Measurements from ENCODE around the gene CRIP3.
"Not testable (repeated sequence)": the region's sequence is repeated elsewhere in the genome, so short reads cannot be mapped to it uniquely, and the experiment has no call there.

CRIP3 gene, protein sequence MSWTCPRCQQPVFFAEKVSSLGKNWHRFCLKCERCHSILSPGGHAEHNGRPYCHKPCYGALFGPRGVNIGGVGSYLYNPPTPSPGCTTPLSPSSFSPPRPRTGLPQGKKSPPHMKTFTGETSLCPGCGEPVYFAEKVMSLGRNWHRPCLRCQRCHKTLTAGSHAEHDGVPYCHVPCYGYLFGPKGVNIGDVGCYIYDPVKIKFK

GRCh38 chr6:43308101-43308989, at the start of gene CRIP3:
Gene CRIP3 (minus strand): TSS chr6:43308826. CDS start chr6:43308792, 34 bp downstream.
- H3K4me1 ChIP-seq (ENCODE audit: insufficient read depth, low read length), result no peaks in the 10 kb centered on the region
- H3K4me3 ChIP-seq (ENCODE audit: low read length), result peak within 1 kb of the TSS; percentile 25
- no peaks in the 10 kb centered on the region for H3K9me3 ChIP-seq (ENCODE audit: low read length)
- H3K36me3 ChIP-seq (ENCODE audit: insufficient read depth, low read length), result no peaks in the 10 kb centered on the region
- H2AFZ ChIP-seq (ENCODE audit: low read depth, low read length), result peak within 1 kb of the TSS; percentile 64
- peaks cover 37% of the 10 kb centered on the region for H3K27me3 ChIP-seq (ENCODE audit: insufficient read depth, low read length)

- no peaks in the 10 kb centered on the region for H3K9me3 ChIP-seq (ENCODE audit: low read length)
- H3K4me1 ChIP-seq (ENCODE audit: insufficient read depth, low read length), result no peaks in the 10 kb centered on the region
- peaks cover 58% of the 10 kb centered on the region for H3K36me3 ChIP-seq (ENCODE audit: insufficient read depth, low read length)
- no peaks in the 10 kb centered on the region for H3K27me3 ChIP-seq (ENCODE audit: insufficient read depth, low read length)
- H2AFZ ChIP-seq (ENCODE audit: low read depth, low read length), result no peak overlapping the region
- H3K4me3 ChIP-seq (ENCODE audit: low read length), result no peak overlapping the region
Observed at GRCh38 chr6:43355862-43356590, 47.4 kb upstream of the CRIP3 start.

DNA sequence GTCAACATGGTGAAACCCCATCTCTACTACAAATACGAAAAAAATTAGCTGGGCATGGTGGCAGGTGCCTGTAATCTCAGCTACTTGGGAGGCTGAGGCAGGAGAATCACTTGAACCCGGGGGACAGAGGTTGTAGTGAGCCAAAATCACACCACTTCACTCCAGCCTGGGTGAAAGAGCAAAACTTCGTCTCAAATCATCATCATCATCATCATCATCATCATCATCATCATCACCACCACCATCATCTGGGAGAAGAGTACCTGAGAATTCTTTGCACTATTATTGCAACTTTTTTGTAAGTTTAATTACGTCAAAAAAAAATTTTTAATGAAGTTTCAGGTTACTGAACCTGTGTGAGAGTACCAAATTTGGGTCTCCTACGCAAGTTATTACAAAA, 43.3 kb upstream of the CRIP3 start:
- H3K27me3 ChIP-seq (ENCODE audit: insufficient read depth, low read length); H2AFZ ChIP-seq (ENCODE audit: low read depth, low read length): not testable (repeated sequence)
- peaks cover 64% of the 10 kb centered on the region for H3K36me3 ChIP-seq (ENCODE audit: insufficient read depth, low read length)

DNA sequence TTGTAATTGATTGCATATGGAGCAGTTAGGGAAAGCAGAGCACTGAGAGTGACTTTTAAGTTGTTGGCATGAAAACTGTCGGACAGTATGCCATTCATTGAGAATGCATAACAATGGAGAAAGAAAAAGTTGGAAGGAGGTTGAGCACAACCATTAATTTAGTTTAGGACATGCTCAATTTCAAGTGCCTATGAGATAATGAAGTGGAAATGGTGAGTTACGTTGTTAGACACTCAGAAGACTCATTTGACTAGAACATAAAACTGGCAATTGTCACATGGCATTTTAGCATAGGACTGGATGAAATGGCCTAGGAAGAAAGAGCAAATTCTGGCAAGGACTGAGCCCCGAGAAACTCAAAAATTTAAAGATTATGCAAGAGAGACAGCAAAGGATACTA, 38.8 kb upstream of the CRIP3 start:
- Histone ChIP-seq H3K36me3 (ENCODE audit: insufficient read depth, low read length) (peaks cover 67% of the 10 kb centered on the region), H2AFZ (ENCODE audit: low read depth, low read length) (no peak overlapping the region), H3K27me3 (ENCODE audit: insufficient read depth, low read length) (no peaks in the 10 kb centered on the region), H3K4me1 (ENCODE audit: insufficient read depth, low read length) (no peaks in the 10 kb centered on the region), H3K4me3 (ENCODE audit: low read length) (no peak overlapping the region), H3K9me3 (ENCODE audit: low read length) (no peaks in the 10 kb centered on the region)

More for the DNA sequence above, 43.3 kb upstream of the CRIP3 start:
- H3K9me3 ChIP-seq (ENCODE audit: low read length); H3K4me3 ChIP-seq (ENCODE audit: low read length); H3K4me1 ChIP-seq (ENCODE audit: insufficient read depth, low read length): not testable (repeated sequence)

GRCh38 chr6:43347021-43347420, 38.4 kb upstream of the CRIP3 start:
- no peaks in the 10 kb centered on the region for H3K4me1 ChIP-seq (ENCODE audit: insufficient read depth, low read length)
- H3K27me3 ChIP-seq (ENCODE audit: insufficient read depth, low read length), result no peaks in the 10 kb centered on the region
- no peak overlapping the region for H3K4me3 ChIP-seq (ENCODE audit: low read length)
- peaks cover 66% of the 10 kb centered on the region for H3K36me3 ChIP-seq (ENCODE audit: insufficient read depth, low read length)
- no peak overlapping the region for H2AFZ ChIP-seq (ENCODE audit: low read depth, low read length)
- no peaks in the 10 kb centered on the region for H3K9me3 ChIP-seq (ENCODE audit: low read length)

DNA sequence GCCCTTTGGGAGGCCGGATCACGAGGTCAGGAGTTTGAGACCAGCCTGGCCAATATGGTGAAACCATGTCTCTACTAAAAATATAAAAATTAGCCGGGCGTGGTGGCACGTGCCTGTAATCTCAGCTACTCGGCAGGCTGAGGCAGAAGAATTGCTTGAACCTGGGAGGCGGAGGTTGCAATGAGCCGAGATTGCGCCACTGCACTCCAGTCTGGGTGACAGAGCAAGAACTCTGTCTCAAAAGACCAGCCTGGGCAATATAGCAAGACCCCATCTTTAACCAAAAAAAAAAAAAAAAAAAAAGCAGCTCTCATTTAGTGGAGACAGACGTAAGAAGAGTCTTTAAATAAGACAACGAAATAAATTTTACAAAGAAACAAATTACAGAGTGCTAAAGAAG, 37.6 kb upstream of the CRIP3 start:
- H3K4me1 ChIP-seq (ENCODE audit: insufficient read depth, low read length); H3K9me3 ChIP-seq (ENCODE audit: low read length); H3K27me3 ChIP-seq (ENCODE audit: insufficient read depth, low read length); H2AFZ ChIP-seq (ENCODE audit: low read depth, low read length); H3K4me3 ChIP-seq (ENCODE audit: low read length): not testable (repeated sequence)
- peaks cover 69% of the 10 kb centered on the region for H3K36me3 ChIP-seq (ENCODE audit: insufficient read depth, low read length)

DNA sequence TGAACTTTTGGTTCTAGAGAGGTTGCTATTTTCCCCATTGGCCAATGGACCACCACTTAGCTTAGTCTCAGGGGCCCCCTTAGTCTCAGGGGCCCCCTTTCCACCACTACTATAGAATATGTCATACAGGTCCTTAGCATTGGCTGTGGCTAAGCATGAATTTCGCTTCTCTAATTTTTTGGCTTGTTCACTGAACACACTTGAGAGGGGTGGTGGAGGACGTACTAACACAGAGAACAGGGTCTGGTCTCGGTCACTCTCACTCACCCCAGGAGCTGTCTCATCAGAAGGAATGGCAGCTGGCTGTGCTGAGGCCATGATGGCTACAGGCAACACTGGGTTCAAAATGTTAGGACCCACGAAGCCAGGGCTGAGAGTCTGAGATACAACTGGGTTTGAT, 30.5 kb upstream of the CRIP3 start:
- no peak overlapping the region for H2AFZ ChIP-seq (ENCODE audit: low read depth, low read length)
- H3K9me3 ChIP-seq (ENCODE audit: low read length), result no peaks in the 10 kb centered on the region
- peaks cover 67% of the 10 kb centered on the region for H3K36me3 ChIP-seq (ENCODE audit: insufficient read depth, low read length)
- no peaks in the 10 kb centered on the region for H3K27me3 ChIP-seq (ENCODE audit: insufficient read depth, low read length)
- H3K4me3 ChIP-seq (ENCODE audit: low read length), result no peak overlapping the region
- H3K4me1 ChIP-seq (ENCODE audit: insufficient read depth, low read length), result no peaks in the 10 kb centered on the region

DNA sequence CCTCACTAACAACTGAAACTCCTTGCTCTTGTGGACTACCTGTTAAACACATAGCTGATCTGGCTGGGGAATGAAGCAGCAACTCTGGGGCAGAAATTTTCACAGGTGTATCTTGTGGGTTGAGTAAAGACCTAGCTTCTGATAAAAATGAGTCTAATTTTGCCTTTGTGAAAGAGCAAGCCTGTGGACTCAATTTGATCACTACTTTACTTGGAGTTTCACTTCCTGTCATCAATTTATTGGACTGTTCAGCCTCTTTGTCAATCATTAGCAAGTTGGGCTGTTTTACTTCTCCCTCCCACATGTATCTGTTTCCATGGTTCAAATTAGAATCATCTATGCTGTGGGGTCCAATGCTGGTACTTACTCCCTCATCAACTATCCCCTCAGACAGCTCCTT, 29.6 kb upstream of the CRIP3 start:
- no peaks in the 10 kb centered on the region for H3K9me3 ChIP-seq (ENCODE audit: low read length)
- H3K27me3 ChIP-seq (ENCODE audit: insufficient read depth, low read length), result no peaks in the 10 kb centered on the region
- H2AFZ ChIP-seq (ENCODE audit: low read depth, low read length), result no peak overlapping the region
- H3K4me3 ChIP-seq (ENCODE audit: low read length), result no peak overlapping the region
- H3K36me3 ChIP-seq (ENCODE audit: insufficient read depth, low read length), result peaks cover 61% of the 10 kb centered on the region
- no peaks in the 10 kb centered on the region for H3K4me1 ChIP-seq (ENCODE audit: insufficient read depth, low read length)

GRCh38 chr6:43336382-43336781, 27.8 kb upstream of the CRIP3 start:
- peaks cover 44% of the 10 kb centered on the region for H3K36me3 ChIP-seq (ENCODE audit: insufficient read depth, low read length)
- H3K4me3 ChIP-seq (ENCODE audit: low read length), result no peak overlapping the region
- no peaks in the 10 kb centered on the region for H3K4me1 ChIP-seq (ENCODE audit: insufficient read depth, low read length)
- no peaks in the 10 kb centered on the region for H3K9me3 ChIP-seq (ENCODE audit: low read length)
- no peak overlapping the region for H2AFZ ChIP-seq (ENCODE audit: low read depth, low read length)
- H3K27me3 ChIP-seq (ENCODE audit: insufficient read depth, low read length), result no peaks in the 10 kb centered on the region

DNA sequence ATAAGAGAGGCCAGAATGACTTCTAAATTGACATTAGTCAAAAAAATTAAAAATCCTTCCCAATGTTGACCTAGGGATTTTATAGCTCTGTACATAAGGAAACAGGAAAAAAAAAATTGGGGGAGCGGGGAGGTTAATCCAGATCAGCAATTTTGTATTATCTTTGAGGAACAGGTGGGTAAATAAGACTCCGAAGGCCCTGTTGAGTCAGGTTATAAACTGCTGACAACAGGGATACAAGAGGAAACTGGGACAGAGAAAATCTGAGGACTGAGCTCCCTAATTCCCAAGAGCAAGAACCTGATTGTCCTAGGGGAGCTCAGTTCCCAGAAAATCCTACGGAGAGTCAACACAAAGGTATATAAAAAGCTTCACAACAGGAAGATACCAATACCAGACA, 26.8 kb upstream of the CRIP3 start:
- H3K9me3 ChIP-seq (ENCODE audit: low read length), result no peaks in the 10 kb centered on the region
- H3K4me1 ChIP-seq (ENCODE audit: insufficient read depth, low read length), result no peaks in the 10 kb centered on the region
- no peak overlapping the region for H3K4me3 ChIP-seq (ENCODE audit: low read length)
- no peaks in the 10 kb centered on the region for H3K27me3 ChIP-seq (ENCODE audit: insufficient read depth, low read length)
- no peak overlapping the region for H2AFZ ChIP-seq (ENCODE audit: low read depth, low read length)
- peaks cover 39% of the 10 kb centered on the region for H3K36me3 ChIP-seq (ENCODE audit: insufficient read depth, low read length)

GRCh38 chr6:43334466-43335095, 26.0 kb upstream of the CRIP3 start:
- no peak overlapping the region for H2AFZ ChIP-seq (ENCODE audit: low read depth, low read length)
- peaks cover 31% of the 10 kb centered on the region for H3K36me3 ChIP-seq (ENCODE audit: insufficient read depth, low read length)
- no peaks in the 10 kb centered on the region for H3K9me3 ChIP-seq (ENCODE audit: low read length)
- H3K27me3 ChIP-seq (ENCODE audit: insufficient read depth, low read length), result no peaks in the 10 kb centered on the region
- no peaks in the 10 kb centered on the region for H3K4me1 ChIP-seq (ENCODE audit: insufficient read depth, low read length)
- H3K4me3 ChIP-seq (ENCODE audit: low read length), result no peak overlapping the region

- Histone ChIP-seq H3K4me3 (ENCODE audit: low read length) (no peak overlapping the region), H2AFZ (ENCODE audit: low read depth, low read length) (no peak overlapping the region), H3K36me3 (ENCODE audit: insufficient read depth, low read length) (peaks cover 5% of the 10 kb centered on the region), H3K4me1 (ENCODE audit: insufficient read depth, low read length) (no peaks in the 10 kb centered on the region), H3K9me3 (ENCODE audit: low read length) (no peaks in the 10 kb centered on the region), H3K27me3 (ENCODE audit: insufficient read depth, low read length) (no peaks in the 10 kb centered on the region)
Observed at GRCh38 chr6:43331891-43332290, 23.3 kb upstream of the CRIP3 start.

- Histone ChIP-seq H3K36me3 (ENCODE audit: insufficient read depth, low read length) (peaks cover 3% of the 10 kb centered on the region), H3K4me3 (ENCODE audit: low read length) (no peak overlapping the region), H3K9me3 (ENCODE audit: low read length) (no peaks in the 10 kb centered on the region), H2AFZ (ENCODE audit: low read depth, low read length) (no peak overlapping the region), H3K4me1 (ENCODE audit: insufficient read depth, low read length) (no peaks in the 10 kb centered on the region), H3K27me3 (ENCODE audit: insufficient read depth, low read length) (no peaks in the 10 kb centered on the region)
Observed at GRCh38 chr6:43331470-43331869, 22.8 kb upstream of the CRIP3 start.

All from neuron (in vitro differentiated cells).